PC-9 (cell line): ENCODE data around the gene LCN12. TPM values are rescaled to one million over a fixed set of nuclear protein-coding genes. Genes with fewer than 3 reads are reported as not detected.

Experiments
- BruUV-seq: library from RNA; stranded (reverse); fragments of 400-500 nt; replicated peaks from 2 replicates; lab custom pipeline; 2021; lab: Mats Ljungman, UMichigan
- CTCF ChIA-PET: fragments of 300-600 bp; sonication (Branson Sonifier 250); formaldehyde crosslinking; loops from one replicate; lab custom pipeline; 2022; ENCODE audit warnings: antibody characterized with exemption; lab: Charles Lee
- POLR2A ChIA-PET: fragments of 300-600 bp; sonication (Branson Sonifier 250); formaldehyde crosslinking; loops from one replicate; lab custom pipeline; 2022; ENCODE audit warnings: antibody characterized with exemption; ENCODE audit not compliant: unreplicated experiment; lab: Charles Lee
- DNase-seq, 2 experiments: peaks; one replicate each; pipeline versions ENCODE4 v3.0.0 to v3.0.0-alpha.2; 2015 to 2022; ENCODE audit warnings: mixed read lengths in 1 of 2
- H2AFZ ChIP-seq: fragments of 200-600 bp; sonication (generic); 2 replicates; pipeline ENCODE4 v1.8.1; 2017; ENCODE audit warnings: antibody characterized with exemption
- H3F3A ChIP-seq: fragments of 200-600 bp; sonication (generic); 2 replicates; pipeline ENCODE4 v1.8.1; 2017; ENCODE audit warnings: antibody characterized with exemption, mild to moderate bottlenecking, low read depth; ENCODE audit not compliant: insufficient read depth
- H3K27ac ChIP-seq: fragments of 200-600 bp; sonication (generic); 2 replicates; pipeline ENCODE4 v1.6.1; 2016; ENCODE audit warnings: mixed run types
- H3K27me3 ChIP-seq: fragments of 200-600 bp; sonication (generic); 2 replicates; pipeline ENCODE4 v1.6.1; 2016; ENCODE audit warnings: low read depth, mixed run types; ENCODE audit not compliant: insufficient read depth
- H3K36me3 ChIP-seq: fragments of 200-600 bp; sonication (generic); 2 replicates; pipeline ENCODE4 v1.6.1; 2016; ENCODE audit warnings: low read depth, mixed run types
- H3K4me1 ChIP-seq: fragments of 200-600 bp; sonication (generic); replicated peaks from 2 replicates; pipeline ENCODE4 v1.6.1; 2016; ENCODE audit warnings: mixed run types; ENCODE audit not compliant: insufficient read depth
- H3K4me2 ChIP-seq: fragments of 200-600 bp; sonication (generic); 2 replicates; pipeline ENCODE4 v1.6.1; 2017; ENCODE audit warnings: mixed run types
- H3K4me3 ChIP-seq: fragments of 200-600 bp; sonication (generic); 2 replicates; pipeline ENCODE4 v1.6.1; 2016; ENCODE audit warnings: mixed run types
- H3K79me2 ChIP-seq: fragments of 200-600 bp; sonication (generic); 2 replicates; pipeline ENCODE4 v1.6.1; 2017; ENCODE audit warnings: low read depth, mixed run types
- H3K9me2 ChIP-seq: fragments of 200-600 bp; sonication (generic); 2 replicates; pipeline ENCODE4 v1.8.1; 2017; ENCODE audit warnings: mild to moderate bottlenecking; ENCODE audit not compliant: insufficient read depth
- H3K9me3 ChIP-seq: fragments of 200-600 bp; sonication (generic); 2 replicates; pipeline ENCODE4 v1.8.1; 2016; ENCODE audit warnings: low read depth; ENCODE audit not compliant: insufficient read depth
- H4K20me1 ChIP-seq: fragments of 200-600 bp; sonication (generic); 2 replicates; pipeline ENCODE4 v1.8.1; 2017; ENCODE audit not compliant: insufficient read depth
- CTCF ChIP-seq: fragments of 200-600 bp; sonication (generic); conservative IDR thresholded peaks from 2 replicates; pipeline ENCODE4 v1.6.1; 2017; ENCODE audit warnings: mixed run types, antibody characterized with exemption, mild to moderate bottlenecking, moderate library complexity
- EZH2 ChIP-seq: fragments of 200-600 bp; sonication (generic); IDR thresholded peaks from 2 replicates; pipeline ENCODE4 v1.8.0; 2017; ENCODE audit warnings: antibody characterized with exemption, low read depth
- intact Hi-C: fragments of 100-400 bp; cut with micrococcal nuclease; formaldehyde crosslinking; loops from one replicate; pipeline ENCODE4 v1.10.0; 2022; ENCODE audit not compliant: unreplicated experiment
- total RNA-seq: library from RNA; stranded (reverse); gene quantifications from 2 replicates; pipeline ENCODE4 v1.2.3, GENCODE V29; 2021

The LCN12 gene
- total RNA-seq, 1 experiment from 2014 or later: 9.3 TPM

GRCh38 chr9:136955943-136956335 lies 3.9 kb downstream of the LCN12 start:
- no peaks in the 10 kb centered on the region for H3K9me2 ChIP-seq
- no peak overlapping the region for H3K4me3 ChIP-seq
- BruUV-seq: no TSS peak
- no peak overlapping the region for H3K27ac ChIP-seq
- H3K4me2 ChIP-seq: no peak overlapping the region
- no peaks in the 10 kb centered on the region for H3F3A ChIP-seq
- intact Hi-C loops: no loop called here
- H3K4me1 ChIP-seq: no peaks in the 10 kb centered on the region
- TF ChIP-seq EZH2: no peak
- no peak for TF ChIP-seq CTCF
- CTCF ChIA-PET: no interaction called here
- H3K9me3 ChIP-seq: no peaks in the 10 kb centered on the region
- no peaks in the 10 kb centered on the region for H3K36me3 ChIP-seq
- no peak for DNase-seq
- H3K27me3 ChIP-seq: no peaks in the 10 kb centered on the region
- POLR2A ChIA-PET: no interaction called here
- no peak overlapping the region for H2AFZ ChIP-seq
- H3K79me2 ChIP-seq: no peaks in the 10 kb centered on the region
- no peaks in the 10 kb centered on the region for H4K20me1 ChIP-seq

- no peak overlapping the region for H3K27ac ChIP-seq
- no peaks in the 10 kb centered on the region for H3K27me3 ChIP-seq
- no peaks in the 10 kb centered on the region for H3K4me1 ChIP-seq
- no peaks in the 10 kb centered on the region for H3K79me2 ChIP-seq
- intact Hi-C loops: no loop called here
- CTCF ChIA-PET: no interaction called here
- no peaks in the 10 kb centered on the region for H3K9me2 ChIP-seq
- no peaks in the 10 kb centered on the region for H3K36me3 ChIP-seq
- TF ChIP-seq EZH2 (no peak), CTCF (no peak)
- H4K20me1 ChIP-seq: no peaks in the 10 kb centered on the region
- no TSS peak for BruUV-seq
- H2AFZ ChIP-seq: no peak overlapping the region
- DNase-seq: no peak
- H3K9me3 ChIP-seq: no peaks in the 10 kb centered on the region
- no peaks in the 10 kb centered on the region for H3F3A ChIP-seq
- POLR2A ChIA-PET: no interaction called here
- no peak overlapping the region for H3K4me3 ChIP-seq
- H3K4me2 ChIP-seq: no peak overlapping the region
Measured at GRCh38 chr9:136956604-136957003, 4.5 kb downstream of the LCN12 start.

GRCh38 chr9:136957461-136957860 lies 5.4 kb downstream of the LCN12 start:
- Histone ChIP-seq H3K9me2 (no peaks in the 10 kb centered on the region), H3K4me1 (no peaks in the 10 kb centered on the region), H2AFZ (no peak overlapping the region), H3K27ac (no peak overlapping the region), H3K4me2 (no peak overlapping the region), H3K36me3 (no peaks in the 10 kb centered on the region), H3F3A (peaks cover 2% of the 10 kb centered on the region; the same call in 1 of the 2 replicates), H3K9me3 (no peaks in the 10 kb centered on the region), H3K4me3 (no peak overlapping the region), H3K27me3 (no peaks in the 10 kb centered on the region), H3K79me2 (no peaks in the 10 kb centered on the region), H4K20me1 (no peaks in the 10 kb centered on the region)
- no peak for TF ChIP-seq EZH2
- no peak for TF ChIP-seq CTCF
- ChIA-PET CTCF (no interaction called here), POLR2A (no interaction called here)
- no peak for DNase-seq
- no TSS peak for BruUV-seq
- intact Hi-C loops: no loop called here
